ENCODE data around the gene TMCO4. TPM values are rescaled to one million over a fixed set of nuclear protein-coding genes. Genes with fewer than 3 reads are reported as not detected.

TMCO4 gene
- total and polyA plus RNA-seq, 2 of the 8 experiments (the other 6 are each of a cell fraction or from before 2014, with no cell fraction given): 3.0 to 3.1 TPM

DNA sequence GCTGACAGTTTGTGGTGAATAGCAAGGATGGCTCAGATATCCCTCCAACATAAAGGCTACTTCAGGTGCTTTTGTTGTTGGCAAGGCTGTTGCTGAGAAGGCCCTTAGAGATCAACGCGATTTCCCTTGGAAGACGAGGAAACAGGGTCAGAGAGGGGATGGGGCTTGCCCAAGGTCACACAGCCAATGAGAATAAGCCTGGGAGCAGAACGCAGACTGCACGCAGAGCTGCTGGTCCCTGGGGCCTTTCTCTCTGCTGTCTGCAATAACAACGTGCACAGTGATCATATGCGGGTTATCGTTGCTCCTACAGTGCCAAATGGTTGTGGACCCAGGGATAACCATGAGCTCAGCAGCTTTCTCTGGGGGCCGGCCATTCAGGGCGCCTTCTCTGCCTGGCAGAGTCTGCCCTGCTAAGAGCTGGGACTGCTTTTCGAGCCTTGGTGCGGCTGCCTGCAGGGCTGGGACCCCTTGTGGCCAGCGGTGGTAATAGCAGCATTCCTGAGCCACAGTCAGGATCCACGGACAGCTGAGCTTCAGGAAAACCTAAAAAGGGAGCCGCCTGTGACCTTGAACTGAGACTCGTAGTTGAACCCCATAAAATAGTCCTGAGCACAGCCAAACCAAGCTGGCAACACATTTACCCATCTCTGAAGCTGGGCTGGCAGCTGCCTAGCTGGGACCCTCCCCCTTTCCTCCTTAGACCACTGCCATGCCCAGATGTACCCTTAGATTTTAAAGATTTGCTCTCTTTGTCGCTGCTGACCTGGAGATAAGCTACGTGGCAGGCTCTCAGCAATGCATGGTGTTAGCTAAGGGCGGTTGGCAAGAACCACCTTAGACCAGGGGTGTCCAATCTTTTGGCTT lies 95.2 kb downstream of the TMCO4 start (continued):
- TF ChIP-seq, protein P1, sequence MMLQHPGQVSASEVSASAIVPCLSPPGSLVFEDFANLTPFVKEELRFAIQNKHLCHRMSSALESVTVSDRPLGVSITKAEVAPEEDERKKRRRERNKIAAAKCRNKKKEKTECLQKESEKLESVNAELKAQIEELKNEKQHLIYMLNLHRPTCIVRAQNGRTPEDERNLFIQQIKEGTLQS (IDR thresholded peaks at IDR 0.05; ENCODE audit: insufficient read depth, low read depth, low read length): no peak
- TF ChIP-seq RBBP5 (IDR thresholded peaks at IDR 0.05; ENCODE audit: borderline replicate concordance, low read depth, low read length): no peak
- TF ChIP-seq SIN3A (conservative IDR thresholded peaks at IDR 0.05 in 1 of 2, IDR thresholded peaks at IDR 0.05 in 1 of 2; ENCODE audit: low read depth in 1 of 2, low read length in 2 of 2): 0 out of 4 replicates have a peak, but pooled peaks of 1 of the 2 experiments have one; percentile 29
- TF ChIP-seq KDM5A (IDR thresholded peaks at IDR 0.05; ENCODE audit: low read length): no peak
- TF ChIP-seq YY1 (IDR thresholded peaks at IDR 0.05; ENCODE audit: low read depth, low read length): peak; percentile 76
- peak; percentile 92 to 95 (median 94) for TF ChIP-seq CTCF (IDR thresholded peaks at IDR 0.05; ENCODE audit: control extremely low read depth in 1 of 3, insufficient read depth in 1 of 3, low read depth in 1 of 3, low read length in 3 of 3)
- TF ChIP-seq CEBPB (IDR thresholded peaks at IDR 0.05; ENCODE audit: low read depth, low read length): no peak
- no peak for TF ChIP-seq RXRA (IDR thresholded peaks at IDR 0.05; ENCODE audit: insufficient read depth, low read depth, low read length)
- no peak for TF ChIP-seq SUZ12 (IDR thresholded peaks at IDR 0.05; ENCODE audit: low read length)
- no peak for TF ChIP-seq KDM4A (IDR thresholded peaks at IDR 0.05; ENCODE audit: low read depth, low read length, severe bottlenecking)
- peak; percentile 79; the same call in 1 of the 2 replicates for TF ChIP-seq KDM1A (IDR thresholded peaks at IDR 0.05; ENCODE audit: borderline replicate concordance, low read length)
- no peak for TF ChIP-seq ASH2L (IDR thresholded peaks at IDR 0.05; ENCODE audit: low read length)
- TF ChIP-seq ATF2 (IDR thresholded peaks at IDR 0.05; ENCODE audit: low read length): no peak
- TF ChIP-seq RAD21 (IDR thresholded peaks at IDR 0.05 in 1 of 2, conservative IDR thresholded peaks at IDR 0.05 in 1 of 2; ENCODE audit: low read depth in 2 of 2, low read length in 2 of 2): peak; percentile 66 to 78
- peak; percentile 38; the same call in 1 of the 2 replicates for TF ChIP-seq MAX (IDR thresholded peaks at IDR 0.05)
- no peak for TF ChIP-seq SP1 (IDR thresholded peaks at IDR 0.05; ENCODE audit: low read depth, low read length)
- TF ChIP-seq NRF1 (IDR thresholded peaks at IDR 0.05; ENCODE audit: low read depth, low read length): no peak

Measured in H1 (cell line).